A204.1 (cell line): Measurements from ENCODE around the gene UGT1A3.

ENCODE experiments used
- FAIRE-seq: peaks from 2 replicates; lab custom pipeline; 2012; peaks lifted over from hg19 to GRCh38; lab: Jason Lieb, UNC

UGT1A3 gene

DNA sequence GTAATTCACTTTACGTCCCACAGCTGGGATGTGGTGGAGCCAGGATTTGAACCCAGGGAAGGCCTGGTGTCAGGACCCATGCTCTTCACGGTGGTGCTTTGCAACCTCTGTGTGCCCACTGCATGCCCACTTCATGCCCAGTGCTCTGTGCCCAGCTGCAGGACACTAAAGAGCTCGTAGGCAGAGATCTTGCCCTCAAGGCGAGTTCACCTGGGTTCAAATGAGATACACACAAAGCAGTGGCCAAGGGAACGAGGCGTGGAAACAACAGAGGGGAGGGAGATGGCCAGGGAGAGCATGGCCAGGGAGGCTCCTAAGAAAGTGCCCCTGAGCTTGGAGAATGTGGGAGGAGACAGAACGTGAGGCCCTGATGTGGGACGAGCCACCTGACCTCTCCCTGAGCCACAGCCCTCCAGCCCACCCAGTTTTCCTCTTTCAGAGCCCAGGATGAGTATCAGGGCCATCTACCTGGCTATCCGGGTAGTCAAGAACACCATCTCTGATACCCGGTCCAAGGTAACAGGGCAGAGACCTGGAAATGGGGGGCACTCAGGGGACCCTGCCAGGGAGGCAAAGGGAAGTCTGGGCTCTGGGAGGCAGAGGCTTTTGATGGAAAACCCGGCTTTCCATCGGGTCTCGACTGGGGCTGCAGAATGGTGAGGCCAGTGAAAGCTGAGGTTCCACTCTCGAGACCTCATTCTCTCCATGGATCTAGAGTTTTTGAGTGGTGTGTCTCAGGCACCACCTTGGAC lies 69.7 kb downstream of the UGT1A3 start:
- no peak for FAIRE-seq

GRCh38 chr2:233799087-233799665 lies 70.3 kb downstream of the UGT1A3 start:
- no peak for FAIRE-seq

- FAIRE-seq, result no peak
Measured at GRCh38 chr2:233799716-233800115, 70.9 kb downstream of the UGT1A3 start.

DNA sequence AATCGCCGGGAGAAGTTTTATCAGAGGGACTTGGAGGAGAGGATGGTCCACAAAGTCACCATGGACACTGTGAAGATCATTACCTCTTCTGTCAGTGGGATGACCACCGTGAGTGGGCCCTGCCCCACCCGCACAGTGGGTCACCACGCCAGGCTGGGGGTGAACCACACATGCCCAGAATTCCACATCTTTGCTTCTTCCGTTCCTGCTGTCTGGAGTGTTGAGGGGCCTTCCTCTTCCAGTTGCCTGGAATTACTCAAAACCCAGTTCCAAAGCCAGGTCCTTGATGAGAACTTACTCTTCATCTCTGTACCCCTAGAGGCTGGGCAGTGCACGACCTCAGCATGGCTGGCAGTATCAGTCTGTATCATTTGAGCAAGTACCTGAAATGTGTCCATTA lies 71.4 kb downstream of the UGT1A3 start:
- no peak for FAIRE-seq

DNA sequence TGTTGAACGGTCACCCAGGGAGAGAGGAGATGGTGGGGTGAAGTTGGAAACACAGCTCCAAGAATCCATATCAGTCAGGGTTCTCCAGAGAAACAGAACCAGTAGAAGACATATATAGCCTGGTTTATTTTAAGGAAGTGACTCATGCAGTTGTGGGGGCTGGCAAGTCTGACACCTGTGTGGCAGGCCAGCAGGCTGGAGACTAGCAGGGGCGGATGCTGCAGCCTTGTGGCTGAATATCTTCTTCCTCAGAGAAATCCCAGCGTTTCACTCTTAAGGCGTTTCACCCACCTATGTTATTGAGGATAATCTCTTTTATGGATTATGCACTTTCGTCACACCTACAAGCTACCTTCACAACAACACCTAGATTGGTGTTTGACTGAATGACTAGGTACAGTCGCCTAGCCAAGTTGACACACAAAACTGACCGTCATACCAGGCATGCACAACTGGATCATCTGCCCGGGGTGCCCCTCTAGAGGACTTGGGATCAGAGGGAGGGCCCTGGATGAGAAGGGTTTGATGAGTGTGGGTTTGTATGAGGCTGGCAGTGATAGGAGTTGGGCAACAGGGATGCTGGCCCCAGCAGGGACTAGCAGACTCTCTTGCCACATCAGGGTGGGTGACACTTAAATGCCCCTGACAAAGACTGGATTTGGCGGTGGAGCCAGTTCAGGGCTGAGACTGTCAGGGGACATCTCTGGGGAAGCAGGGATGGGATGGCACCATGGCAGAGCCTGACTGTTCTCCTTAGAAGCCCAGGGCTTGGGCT lies 72.7 kb downstream of the UGT1A3 start:
- no peak for FAIRE-seq

GRCh38 chr2:233802132-233802815 lies 73.4 kb downstream of the UGT1A3 start:
- FAIRE-seq, result no peak

GRCh38 chr2:233803292-233803911 lies 74.6 kb downstream of the UGT1A3 start:
- no peak for FAIRE-seq

DNA sequence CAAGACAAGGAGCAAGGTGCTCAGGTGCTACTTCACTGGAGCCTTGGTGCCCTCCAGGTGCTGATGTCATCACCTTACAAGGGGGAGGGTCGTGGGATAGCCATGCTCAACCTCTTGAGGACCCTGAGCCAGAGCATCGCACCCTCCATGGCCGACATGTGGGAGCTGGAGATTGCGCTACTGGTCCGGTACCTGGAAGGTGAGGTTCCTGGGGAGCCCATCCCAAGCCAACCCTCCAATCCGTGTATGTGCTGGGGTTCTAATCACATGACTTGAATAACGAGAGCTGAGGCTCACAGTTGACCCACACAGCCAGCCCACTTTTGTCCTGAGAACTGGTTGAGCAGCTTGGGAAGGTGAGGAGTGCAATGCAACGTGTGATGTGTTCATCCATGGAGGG lies 75.2 kb downstream of the UGT1A3 start:
- FAIRE-seq, result no peak

DNA sequence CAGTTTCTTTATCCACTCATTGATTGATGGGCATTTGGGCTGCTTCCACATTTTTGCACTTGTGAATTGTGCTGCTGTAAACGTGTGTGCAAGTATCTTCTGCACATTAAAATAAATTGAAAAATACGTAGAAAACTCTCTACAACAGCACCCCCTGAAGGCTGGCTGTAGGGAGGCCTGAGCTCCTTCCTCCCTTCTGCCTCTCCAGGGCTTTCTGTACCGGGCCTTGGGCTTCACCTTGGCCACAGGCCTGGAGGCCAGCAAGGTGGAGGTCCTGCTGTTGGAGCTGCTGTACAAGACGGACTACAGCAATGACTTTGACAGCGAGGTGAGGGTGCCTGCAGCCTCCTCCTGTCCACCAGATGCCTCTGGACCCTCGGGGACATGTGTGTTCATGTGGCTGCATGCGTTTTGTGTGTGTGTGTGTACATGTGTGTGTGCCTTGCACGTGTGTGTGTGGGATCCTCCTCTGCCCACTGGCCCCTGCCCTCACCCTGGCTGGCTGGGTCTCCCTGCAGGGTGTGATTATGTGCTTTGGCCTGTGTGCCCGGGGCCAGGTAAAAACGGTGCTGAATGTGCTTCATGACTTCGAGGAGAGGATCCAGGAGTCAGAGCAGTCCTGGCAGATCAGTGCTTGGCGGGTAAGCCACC lies 78.5 kb downstream of the UGT1A3 start:
- FAIRE-seq, result no peak

- FAIRE-seq, result no peak
Measured at GRCh38 chr2:233807966-233808935, 79.4 kb downstream of the UGT1A3 start.

- no peak for FAIRE-seq
Measured at GRCh38 chr2:233810385-233810784, 81.5 kb downstream of the UGT1A3 start.

GRCh38 chr2:233811087-233811486 lies 82.2 kb downstream of the UGT1A3 start:
- FAIRE-seq, result no peak

DNA sequence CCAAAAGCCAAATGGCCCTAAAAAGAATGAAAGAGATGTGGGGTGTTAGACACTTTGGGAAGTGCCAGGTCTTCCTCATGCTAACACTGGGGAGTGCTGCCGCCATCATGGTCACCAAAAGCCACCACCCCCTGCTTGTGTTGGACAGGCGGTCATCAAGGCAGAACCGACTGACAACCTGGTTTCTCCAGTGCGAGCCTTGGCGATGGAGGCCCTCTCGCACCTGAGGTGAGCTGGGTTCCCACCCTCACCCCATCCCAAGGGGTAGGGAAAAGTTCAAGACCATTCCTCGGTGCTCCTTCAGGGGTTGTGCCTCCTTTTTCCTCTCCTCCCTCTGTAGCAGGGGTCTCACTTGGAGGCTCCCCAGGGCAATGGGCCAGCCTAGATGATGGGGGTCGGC lies 82.9 kb downstream of the UGT1A3 start:
- FAIRE-seq, result no peak

DNA sequence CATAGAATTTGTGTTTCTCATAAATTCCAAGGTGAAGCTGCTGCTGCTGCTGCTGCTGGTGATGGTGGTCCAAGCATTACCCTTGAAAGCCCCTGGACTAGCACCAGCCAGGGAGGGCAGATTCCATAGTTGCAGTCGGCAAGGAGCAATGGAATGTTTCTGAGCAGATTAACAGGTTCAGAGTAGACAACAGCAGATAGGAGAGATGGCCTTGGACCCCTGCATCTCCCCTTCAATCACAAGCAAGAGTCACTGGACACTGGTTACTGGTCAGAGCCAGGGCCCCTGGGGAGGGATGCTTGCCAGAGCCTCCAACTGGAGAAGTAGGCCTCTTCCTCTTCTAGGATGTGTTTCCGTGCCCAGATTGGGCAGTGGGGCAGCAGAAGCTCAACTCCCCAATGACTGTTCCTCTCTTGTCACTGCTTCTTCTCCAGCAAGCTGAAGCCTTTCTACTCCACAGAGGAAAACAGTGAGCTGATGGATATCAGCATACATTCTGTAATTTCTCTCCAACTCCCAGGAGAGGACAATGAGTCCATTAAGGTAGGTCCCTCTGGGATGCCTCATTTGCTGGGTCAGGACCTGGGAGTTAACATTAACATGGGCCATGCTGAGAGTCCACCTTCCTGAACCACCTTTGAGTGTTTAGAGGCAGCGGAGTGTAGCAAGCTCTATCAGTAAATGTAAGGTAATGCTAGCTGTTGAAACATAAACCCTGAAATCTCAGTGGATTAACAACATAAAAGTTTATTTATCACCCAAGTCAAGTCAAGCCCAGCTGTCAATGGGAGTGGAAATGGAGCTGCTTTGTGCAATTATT lies 84.6 kb downstream of the UGT1A3 start:
- FAIRE-seq, result no peak

- no peak for FAIRE-seq
Measured at GRCh38 chr2:233814056-233814835, 85.4 kb downstream of the UGT1A3 start.

GRCh38 chr2:233815861-233816260 lies 87.0 kb downstream of the UGT1A3 start:
- no peak for FAIRE-seq

- no peak for FAIRE-seq
Measured at GRCh38 chr2:233816334-233816733, 87.5 kb downstream of the UGT1A3 start.

GRCh38 chr2:233816771-233817170 lies 87.9 kb downstream of the UGT1A3 start:
- FAIRE-seq, result no peak

DNA sequence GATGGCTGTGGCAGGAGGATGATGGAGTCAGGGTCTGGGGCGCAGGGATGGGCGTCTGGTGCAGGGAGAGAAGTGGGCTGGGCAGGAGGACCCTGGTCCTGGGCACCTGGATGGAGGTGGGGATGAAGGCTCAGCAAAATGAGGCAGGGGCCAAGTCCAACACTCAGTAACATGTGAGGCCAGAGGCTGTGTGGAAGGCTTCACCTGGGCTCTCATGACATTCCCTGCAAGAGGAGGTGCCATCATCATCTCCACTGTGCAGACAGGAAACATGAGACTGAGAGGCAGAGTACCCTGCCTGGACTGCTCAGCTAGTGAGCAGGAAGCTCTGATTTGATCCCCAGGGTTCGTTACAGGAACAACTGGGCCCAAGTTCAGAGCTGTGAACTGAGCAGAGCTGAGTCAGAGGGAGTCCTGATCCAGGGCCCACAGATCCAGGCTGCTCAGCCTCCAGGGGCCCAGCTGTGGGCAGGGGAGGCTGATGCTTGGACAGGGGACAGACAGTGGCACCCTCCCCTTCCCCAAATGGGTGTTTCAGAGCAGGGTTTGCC lies 88.6 kb downstream of the UGT1A3 start:
- FAIRE-seq, result no peak
